Activated CD8-positive, alpha-beta memory T cell treated with anti-CD3 and anti-CD28 coated beads, Interleukin-2, amount 50 U/mL, for 1 hour (primary cell): ENCODE results near the gene TEDC1.
"Not testable (repeated sequence)": the region's sequence is repeated elsewhere in the genome, so short reads cannot be mapped to it uniquely, and the experiment has no call there.

ENCODE experiments used
- DNase-seq: peaks from one replicate; pipeline ENCODE4 v3.0.0-alpha.2; 2020; ENCODE audit errors: extremely low read depth

Gene TEDC1

DNA sequence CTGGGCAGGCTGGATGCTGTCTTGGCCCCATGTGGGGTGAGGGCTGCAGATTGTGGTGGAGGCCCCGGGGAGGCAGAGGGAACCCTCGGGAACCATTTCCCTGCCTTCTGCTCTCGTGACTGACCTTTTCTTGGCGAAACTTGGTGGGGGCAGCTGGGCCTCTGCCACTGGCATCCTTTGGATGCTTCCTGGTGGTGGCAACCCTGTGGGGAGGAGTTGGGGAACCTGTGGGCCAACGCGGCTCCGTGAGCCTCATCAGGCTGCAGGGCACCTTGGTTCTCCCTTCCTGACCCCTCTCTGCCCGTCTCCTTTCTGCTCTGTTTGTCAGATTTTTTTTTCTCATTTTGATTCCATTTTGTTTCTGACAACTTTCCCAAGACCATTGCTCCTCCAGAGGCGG is 49.8 kb downstream of the TEDC1 start:
- no peak for DNase-seq

DNA sequence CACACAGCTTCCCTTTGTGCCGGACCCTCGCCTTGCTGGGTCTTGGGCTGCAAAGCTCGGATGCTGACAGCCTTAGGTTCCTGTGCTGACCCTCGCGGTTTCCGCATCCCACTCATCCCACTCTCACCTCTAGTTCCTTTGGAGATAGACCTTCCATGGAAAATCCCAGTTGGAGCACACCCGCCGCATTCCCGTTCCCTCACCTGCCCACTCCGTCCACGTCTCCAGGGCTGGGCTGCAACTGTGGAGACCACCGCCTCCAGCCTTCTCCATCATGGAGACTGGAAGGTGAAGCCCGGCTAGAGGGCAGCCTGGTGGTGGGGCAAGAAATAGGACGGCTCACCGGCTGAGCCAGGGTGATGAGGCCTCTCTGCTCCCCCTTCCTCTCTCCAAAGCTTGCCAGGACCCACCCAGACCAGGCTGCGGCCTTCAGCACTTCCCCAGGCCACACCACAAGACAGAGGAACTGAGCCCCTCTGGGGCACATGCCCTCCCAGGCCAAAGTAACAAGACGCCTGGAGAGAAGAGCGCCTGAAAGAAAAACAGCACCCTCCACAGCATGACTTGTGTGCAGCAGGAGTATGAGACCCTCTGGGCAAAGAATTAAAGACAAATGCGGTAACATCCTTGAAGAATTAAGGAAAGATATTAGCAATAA is 50.3 kb downstream of the TEDC1 start:
- no peak for DNase-seq

GRCh38 chr14:105545676-105546075 is 54.6 kb downstream of the TEDC1 start:
- not testable (repeated sequence) for DNase-seq

GRCh38 chr14:105546410-105546809 is 55.4 kb downstream of the TEDC1 start:
- not testable (repeated sequence) for DNase-seq

DNA sequence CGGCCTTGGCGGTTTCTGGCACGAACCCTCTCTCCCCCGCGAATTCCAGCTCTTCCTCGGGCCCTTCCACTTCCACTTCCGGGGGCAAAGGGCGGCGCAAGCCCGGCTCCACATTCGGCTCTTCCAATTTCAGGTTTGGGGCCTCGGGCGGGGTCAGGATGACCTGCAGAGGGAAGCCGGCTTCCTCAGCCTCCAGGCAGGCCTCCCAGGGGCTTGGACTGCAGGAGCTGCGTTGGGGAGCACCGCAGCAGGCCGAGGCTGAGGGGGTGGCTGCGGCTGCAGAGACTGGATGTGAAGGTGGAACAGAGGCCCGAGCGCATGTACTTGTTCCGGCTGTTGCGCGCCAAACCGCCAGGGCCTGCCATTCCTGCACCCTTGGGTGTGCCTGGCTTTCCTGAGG is 56.0 kb downstream of the TEDC1 start:
- DNase-seq: not testable (repeated sequence)

- no peak for DNase-seq
Observed at GRCh38 chr14:105547741-105548169, 56.7 kb downstream of the TEDC1 start.
